OCI-LY3 (cell line): ENCODE measurements around the gene RER1.

ENCODE experiments used
- EZH2phosphoT487 ChIP-seq: fragments of 200-600 bp; shearing (Covaris generic); IDR thresholded peaks from 2 replicates; pipeline ENCODE4 v1.6.1; 2018; ENCODE audit warnings: antibody characterized with exemption, mixed run types, low read depth
- TF ChIP-seq, protein P1 (sequence below): fragments of 200-600, 300-600 bp; sonication (generic); IDR thresholded peaks from 2 replicates; pipeline ENCODE4 v1.5.1; 2014; ENCODE audit warnings: antibody characterized with exemption, low read length, low read depth

DNA sequence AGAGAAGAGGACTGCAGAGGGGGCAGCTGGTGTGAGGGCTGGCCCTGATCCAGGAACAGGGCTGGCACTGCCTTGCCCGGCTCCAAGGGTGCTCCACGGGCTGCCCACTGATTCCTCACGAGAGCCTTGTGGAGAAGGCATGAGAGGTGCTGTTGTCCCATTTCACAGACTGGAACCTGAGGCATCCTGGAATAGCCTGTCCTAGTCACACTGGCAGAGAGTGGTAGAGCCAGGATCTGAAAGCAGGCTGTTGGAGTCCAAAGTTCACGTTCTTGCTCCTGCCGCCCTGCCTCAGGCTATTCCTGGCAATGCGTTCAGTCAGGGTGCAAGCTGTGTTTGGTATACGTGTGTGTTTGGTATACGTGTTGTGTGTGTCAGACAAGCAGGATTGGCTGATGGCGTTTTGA, 1.8 kb downstream of the RER1 start:
- TF ChIP-seq, protein P1, sequence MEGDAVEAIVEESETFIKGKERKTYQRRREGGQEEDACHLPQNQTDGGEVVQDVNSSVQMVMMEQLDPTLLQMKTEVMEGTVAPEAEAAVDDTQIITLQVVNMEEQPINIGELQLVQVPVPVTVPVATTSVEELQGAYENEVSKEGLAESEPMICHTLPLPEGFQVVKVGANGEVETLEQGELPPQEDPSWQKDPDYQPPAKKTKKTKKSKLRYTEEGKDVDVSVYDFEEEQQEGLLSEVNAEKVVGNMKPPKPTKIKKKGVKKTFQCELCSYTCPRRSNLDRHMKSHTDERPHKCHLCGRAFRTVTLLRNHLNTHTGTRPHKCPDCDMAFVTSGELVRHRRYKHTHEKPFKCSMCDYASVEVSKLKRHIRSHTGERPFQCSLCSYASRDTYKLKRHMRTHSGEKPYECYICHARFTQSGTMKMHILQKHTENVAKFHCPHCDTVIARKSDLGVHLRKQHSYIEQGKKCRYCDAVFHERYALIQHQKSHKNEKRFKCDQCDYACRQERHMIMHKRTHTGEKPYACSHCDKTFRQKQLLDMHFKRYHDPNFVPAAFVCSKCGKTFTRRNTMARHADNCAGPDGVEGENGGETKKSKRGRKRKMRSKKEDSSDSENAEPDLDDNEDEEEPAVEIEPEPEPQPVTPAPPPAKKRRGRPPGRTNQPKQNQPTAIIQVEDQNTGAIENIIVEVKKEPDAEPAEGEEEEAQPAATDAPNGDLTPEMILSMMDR: no peak
- TF ChIP-seq EZH2phosphoT487: no peak
